Measurements from ENCODE around the gene FOXA3. TPM values are rescaled to one million over a fixed set of nuclear protein-coding genes. Genes with fewer than 3 reads are reported as not detected.

The FOXA3 gene
- not detected for total RNA-seq (2021; fragmentation: NEBNext Ultra II Directional; extraction: Animal tissue kit (Norgen Biotek cat#: 25700))
- long read RNA-seq, result 0 reads

- peak within 1 kb of the TSS; percentile 99 for H3K27ac Mint-ChIP-seq
- peaks cover 39% of the 10 kb centered on the region for H3K27me3 Mint-ChIP-seq (ENCODE audit: insufficient read depth)
- H3K9me3 Mint-ChIP-seq, result no peaks in the 10 kb centered on the region
- TF ChIP-seq CTCF (IDR thresholded peaks at IDR 0.05), result peak; percentile 71
- H3K36me3 Mint-ChIP-seq (ENCODE audit: low read depth), result peaks cover 14% of the 10 kb centered on the region
- no peak for DNase-seq
- H3K4me3 Mint-ChIP-seq, result peak within 1 kb of the TSS; percentile 99
- peaks cover 9% of the 10 kb centered on the region; the same call in 1 of the 2 replicates for H3K4me1 Mint-ChIP-seq (ENCODE audit: low read depth)
These were observed at the start of gene FOXA3 for GRCh38 chr19:45863840-45864628. Gene FOXA3 (plus strand): TSS chr19:45864326. CDS start chr19:45864457, 131 bp downstream.

GRCh38 chr19:45814851-45815480, 49.2 kb upstream of the FOXA3 start, which contains the start of gene RSPH6A:
Gene RSPH6A (minus strand): TSS chr19:45815308. CDS start chr19:45815176, 132 bp downstream.
- TF ChIP-seq CTCF (IDR thresholded peaks at IDR 0.05), result no peak
- no peak within 1 kb of the TSS for H3K27ac Mint-ChIP-seq
- H3K27me3 Mint-ChIP-seq (ENCODE audit: insufficient read depth), result peaks cover 6% of the 10 kb centered on the region
- no peaks in the 10 kb centered on the region for H3K9me3 Mint-ChIP-seq
- H3K4me1 Mint-ChIP-seq (ENCODE audit: low read depth), result peaks cover 16% of the 10 kb centered on the region
- DNase-seq, result no peak
- no peak within 1 kb of the TSS for H3K4me3 Mint-ChIP-seq
- H3K36me3 Mint-ChIP-seq (ENCODE audit: low read depth), result peaks cover 6% of the 10 kb centered on the region; the same call in 1 of the 2 replicates

- Mint-ChIP-seq H3K4me3 (no peak overlapping the region), H3K27ac (no peak overlapping the region), H3K4me1 (ENCODE audit: low read depth) (peaks cover 9% of the 10 kb centered on the region), H3K27me3 (ENCODE audit: insufficient read depth) (peaks cover 3% of the 10 kb centered on the region), H3K36me3 (ENCODE audit: low read depth) (peaks cover 6% of the 10 kb centered on the region; the same call in 1 of the 2 replicates), H3K9me3 (no peaks in the 10 kb centered on the region)
- TF ChIP-seq CTCF (IDR thresholded peaks at IDR 0.05), result no peak
- DNase-seq, result no peak
These were observed 48.5 kb upstream of the FOXA3 start for GRCh38 chr19:45815481-45816216.

- H3K36me3 Mint-ChIP-seq (ENCODE audit: low read depth), result peaks cover 6% of the 10 kb centered on the region; the same call in 1 of the 2 replicates
- no peak for DNase-seq
- TF ChIP-seq CTCF (IDR thresholded peaks at IDR 0.05), result no peak
- peaks cover 2% of the 10 kb centered on the region for H3K27me3 Mint-ChIP-seq (ENCODE audit: insufficient read depth)
- no peaks in the 10 kb centered on the region for H3K9me3 Mint-ChIP-seq
- no peak overlapping the region for H3K27ac Mint-ChIP-seq
- peaks cover 8% of the 10 kb centered on the region; the same call in 1 of the 2 replicates for H3K4me1 Mint-ChIP-seq (ENCODE audit: low read depth)
- no peak overlapping the region for H3K4me3 Mint-ChIP-seq
These were observed 47.7 kb upstream of the FOXA3 start for GRCh38 chr19:45816236-45817009.
